ENCODE measurements around the gene HIVEP3.

HIVEP3 gene

GRCh38 chr1:41657679-41658295 lies 260.9 kb downstream of the HIVEP3 start:
- DNase-seq (ENCODE audit: extremely low spot score) = no peak
- POLR2A ChIA-PET = interaction anchor here (0.5 kb wide), 1 partner anchor 18 kb away, joined by 5 read pairs; no protein-coding TSS in a partner anchor
- CTCF ChIA-PET = interaction anchor here (0.7 to 3.2 kb wide), 8 partner anchors 9 to 154 kb away, joined by 3 to 13 read pairs (median 4); no protein-coding TSS in a partner anchor
- TF ChIP-seq CTCF (IDR thresholded peaks at IDR 0.05; ENCODE audit: control extremely low read depth, extremely low read depth, low read depth, missing control alignments) = no peak

GRCh38 chr1:41656825-41657500 lies 261.8 kb downstream of the HIVEP3 start:
- CTCF ChIA-PET = interaction anchor here (0.7 to 3.2 kb wide), 7 partner anchors 8 to 155 kb away, joined by 3 to 13 read pairs (median 4); no protein-coding TSS in a partner anchor
- no peak for TF ChIP-seq CTCF (IDR thresholded peaks at IDR 0.05; ENCODE audit: control extremely low read depth, extremely low read depth, low read depth, missing control alignments)
- POLR2A ChIA-PET = no interaction called here
- DNase-seq (ENCODE audit: extremely low spot score) = no peak

- CTCF ChIA-PET = interaction anchor here (0.8 to 5.8 kb wide), 2 partner anchors 14 to 42 kb away, joined by 3 to 38 read pairs; no protein-coding TSS in a partner anchor
- POLR2A ChIA-PET = no interaction called here
- no peak for TF ChIP-seq CTCF (IDR thresholded peaks at IDR 0.05; ENCODE audit: control extremely low read depth, extremely low read depth, low read depth, missing control alignments)
- no peak for DNase-seq (ENCODE audit: extremely low spot score)
Observed at GRCh38 chr1:41656068-41656467, 262.7 kb downstream of the HIVEP3 start.

GRCh38 chr1:41655632-41656031 lies 263.1 kb downstream of the HIVEP3 start:
- no peak for TF ChIP-seq CTCF (IDR thresholded peaks at IDR 0.05; ENCODE audit: control extremely low read depth, extremely low read depth, low read depth, missing control alignments)
- ChIA-PET CTCF (interaction anchor here (0.8 to 5.8 kb wide), 2 partner anchors 14 to 43 kb away, joined by 3 to 38 read pairs; no protein-coding TSS in a partner anchor), POLR2A (interaction anchor here (0.7 kb wide), 1 partner anchor 302 kb away, joined by 8 read pairs; no protein-coding TSS in a partner anchor)
- no peak for DNase-seq (ENCODE audit: extremely low spot score)

- no peak for DNase-seq (ENCODE audit: extremely low spot score)
- no peak for TF ChIP-seq CTCF (IDR thresholded peaks at IDR 0.05; ENCODE audit: control extremely low read depth, extremely low read depth, low read depth, missing control alignments)
- ChIA-PET POLR2A (no interaction called here), CTCF (interaction anchor here (1.2 to 5.8 kb wide), 5 partner anchors 12 to 206 kb away, joined by 3 to 38 read pairs (median 6); no protein-coding TSS in a partner anchor)
Observed at GRCh38 chr1:41653574-41653973, 265.1 kb downstream of the HIVEP3 start.

GRCh38 chr1:41652384-41653265 lies 266.1 kb downstream of the HIVEP3 start:
- POLR2A ChIA-PET = interaction anchor here (1.5 kb wide), 1 partner anchor 12 kb away, joined by 4 read pairs; no protein-coding TSS in a partner anchor
- CTCF ChIA-PET = interaction anchor here (1.1 to 5.8 kb wide), 6 partner anchors 11 to 207 kb away, joined by 3 to 38 read pairs (median 5); no protein-coding TSS in a partner anchor
- no peak for TF ChIP-seq CTCF (IDR thresholded peaks at IDR 0.05; ENCODE audit: control extremely low read depth, extremely low read depth, low read depth, missing control alignments)
- no peak for DNase-seq (ENCODE audit: extremely low spot score)

Measured in GM10248 (cell line).